Caki2 (cell line): ENCODE results near the gene BRIP1. TPM values are rescaled to one million over a fixed set of nuclear protein-coding genes. Genes with fewer than 3 reads are reported as not detected.
"Not testable (repeated sequence)": the region's sequence is repeated elsewhere in the genome, so short reads cannot be mapped to it uniquely, and the experiment has no call there.

Source experiments
- DNase-seq: peaks from one replicate; pipeline ENCODE4 v3.0.0-alpha.2; 2015; ENCODE audit warnings: low read depth
- in situ Hi-C: cut with HindIII; loops from 2 replicates; pipeline ENCODE4 v1.10.0; 2016; ENCODE audit warnings: low sequenced_read_pairs, low pct_unique_long_range_greater_than_20kb, mixed read lengths
- total RNA-seq: library from RNA; depleted of rRNA; stranded (reverse); fragments of >200 nt; shearing (Covaris generic); gene quantifications from 2 replicates; pipeline ENCODE4 v1.2.3, GENCODE V29; 2014; ENCODE audit warnings: low replicate concordance

BRIP1 gene
- total RNA-seq, 1 experiment from 2014 or later, result 6.2 TPM

GRCh38 chr17:61836266-61837174 lies 26.8 kb downstream of the BRIP1 start:
- in situ Hi-C loops, result no loop called here
- DNase-seq, result no peak

- in situ Hi-C loops, result no loop called here
Observed at GRCh38 chr17:61835606-61836005, 27.7 kb downstream of the BRIP1 start.

GRCh38 chr17:61834610-61835009 lies 28.7 kb downstream of the BRIP1 start:
- in situ Hi-C loops, result no loop called here
- no peak for DNase-seq

More at GRCh38 chr17:61835606-61836005, 27.7 kb downstream of the BRIP1 start:
- no peak for DNase-seq

- peak; percentile 76 for DNase-seq
- in situ Hi-C loops, result no loop called here
Observed at GRCh38 chr17:61833536-61834193, 29.7 kb downstream of the BRIP1 start.

- in situ Hi-C loops, result no loop called here
- no peak for DNase-seq
Observed at GRCh38 chr17:61832463-61832862, 30.9 kb downstream of the BRIP1 start.

- DNase-seq, result no peak
- in situ Hi-C loops, result no loop called here
Observed at GRCh38 chr17:61831099-61831498, 32.2 kb downstream of the BRIP1 start.

GRCh38 chr17:61828694-61829093 lies 34.6 kb downstream of the BRIP1 start:
- in situ Hi-C loops, result no loop called here
- no peak for DNase-seq

GRCh38 chr17:61827649-61828395 lies 35.5 kb downstream of the BRIP1 start:
- DNase-seq, result no peak
- in situ Hi-C loops, result no loop called here

- DNase-seq, in situ Hi-C loops: not testable (repeated sequence)
Observed at GRCh38 chr17:61826866-61827265, 36.5 kb downstream of the BRIP1 start.

GRCh38 chr17:61826198-61826597 lies 37.1 kb downstream of the BRIP1 start:
- in situ Hi-C loops, DNase-seq: not testable (repeated sequence)

GRCh38 chr17:61825448-61826137 lies 37.7 kb downstream of the BRIP1 start:
- no peak for DNase-seq
- in situ Hi-C loops, result no loop called here

- in situ Hi-C loops, result no loop called here
- no peak for DNase-seq
Observed at GRCh38 chr17:61822326-61823285, 40.7 kb downstream of the BRIP1 start.

GRCh38 chr17:61821655-61822054 lies 41.7 kb downstream of the BRIP1 start:
- in situ Hi-C loops, result no loop called here
- no peak for DNase-seq

- in situ Hi-C loops, DNase-seq: not testable (repeated sequence)
Observed at GRCh38 chr17:61819265-61819664, 44.1 kb downstream of the BRIP1 start.

- no peak for DNase-seq
- in situ Hi-C loops, result no loop called here
Observed at GRCh38 chr17:61818225-61818624, 45.1 kb downstream of the BRIP1 start.

GRCh38 chr17:61817452-61817851 lies 45.9 kb downstream of the BRIP1 start:
- no peak for DNase-seq
- in situ Hi-C loops, result no loop called here

GRCh38 chr17:61816538-61816937 lies 46.8 kb downstream of the BRIP1 start:
- DNase-seq, result no peak
- in situ Hi-C loops, result no loop called here
